Stimulated activated CD4-positive, alpha-beta T cell treated with anti-CD3 and anti-CD28 coated beads, TNF-alpha, amount 100 ng/mL, for 48 hours (primary cell): ENCODE measurements around the gene TTLL11.
"Not testable (repeated sequence)": the region's sequence is repeated elsewhere in the genome, so short reads cannot be mapped to it uniquely, and the experiment has no call there.

Experiments used
- DNase-seq, 3 donors: peaks; one replicate each; pipeline ENCODE4 v3.0.0-alpha.2; 2020; ENCODE audit warnings: low read depth in 3 of 3

Gene TTLL11

GRCh38 chr9:122084026-122084675 is 9.0 kb downstream of the TTLL11 start:
- no peak for DNase-seq

GRCh38 chr9:122080986-122081385 is 12.1 kb downstream of the TTLL11 start:
- no peak for DNase-seq

- no peak for DNase-seq
Observed at GRCh38 chr9:122078557-122078956, 14.6 kb downstream of the TTLL11 start.

- DNase-seq: no peak
Observed at GRCh38 chr9:122076773-122077172, 16.3 kb downstream of the TTLL11 start.

GRCh38 chr9:122076117-122076516 is 17.0 kb downstream of the TTLL11 start:
- DNase-seq: no peak

GRCh38 chr9:122075135-122076030 is 17.7 kb downstream of the TTLL11 start:
- DNase-seq: no peak

- no peak for DNase-seq
Observed at GRCh38 chr9:122071715-122072114, 21.4 kb downstream of the TTLL11 start.

GRCh38 chr9:122070728-122071515 is 22.2 kb downstream of the TTLL11 start:
- no peak for DNase-seq

- DNase-seq: not testable (repeated sequence)
Observed at GRCh38 chr9:122066680-122067079, 26.4 kb downstream of the TTLL11 start.

- DNase-seq: no peak
Observed at GRCh38 chr9:122065923-122066629, 27.0 kb downstream of the TTLL11 start.

GRCh38 chr9:122060481-122060880 is 32.6 kb downstream of the TTLL11 start:
- no peak for DNase-seq

GRCh38 chr9:122059955-122060324 is 33.2 kb downstream of the TTLL11 start:
- no peak for DNase-seq

GRCh38 chr9:122059214-122059954 is 33.7 kb downstream of the TTLL11 start:
- no peak for DNase-seq

- no peak for DNase-seq
Observed at GRCh38 chr9:122058709-122059108, 34.4 kb downstream of the TTLL11 start.

- no peak for DNase-seq
Observed at GRCh38 chr9:122058051-122058450, 35.1 kb downstream of the TTLL11 start.

GRCh38 chr9:122057211-122057610 is 35.9 kb downstream of the TTLL11 start:
- DNase-seq: no peak

GRCh38 chr9:122056484-122056883 is 36.6 kb downstream of the TTLL11 start:
- no peak for DNase-seq

GRCh38 chr9:122055701-122056100 is 37.4 kb downstream of the TTLL11 start:
- no peak for DNase-seq

- DNase-seq: no peak
Observed at GRCh38 chr9:122053567-122054350, 39.3 kb downstream of the TTLL11 start.

- DNase-seq: no peak
Observed at GRCh38 chr9:122053064-122053463, 40.0 kb downstream of the TTLL11 start.
